H1 (cell line): ENCODE results near the gene PLAAT1. TPM values are rescaled to one million over a fixed set of nuclear protein-coding genes. Genes with fewer than 3 reads are reported as not detected.

ENCODE experiments used
- BACH1 ChIP-seq: IDR thresholded peaks from 2 replicates; pipeline ENCODE4 v1.6.1; 2012; ENCODE audit warnings: low read length, improper control_type of control experiment
- NRF1 ChIP-seq: IDR thresholded peaks from 2 replicates; pipeline ENCODE4 v1.6.1; 2011; ENCODE audit warnings: mild to moderate bottlenecking, low read depth, low read length, improper control_type of control experiment
- polyA plus RNA-seq, 7 experiments: library from polyadenylated mRNA; depleted of rRNA in 3 of 7; stranded (reverse) in 5 of 7; unstranded in 2 of 7; fragments of >200 nt in 5 of 7; fragments of 200-250 nt in 2 of 7; gene quantifications; 1 replicate in 5 of 7; 2 replicates in 1 of 7; 4 replicates in 1 of 7; pipeline versions ENCODE4 v1.2.1 to v1.2.3, GENCODE V29; 2011 to 2013; ENCODE audit warnings: missing spikeins in 2 of 7, mixed read lengths in 2 of 7
- total RNA-seq: library from RNA; stranded (reverse); fragmentation: NEBNext Ultra II Directional; extraction: Animal tissue kit (Norgen Biotek cat#: 25700); gene quantifications from 2 replicates; pipeline ENCODE4 v1.2.1, GENCODE V29; 2021

Gene PLAAT1
- total and polyA plus RNA-seq, 2 of the 8 experiments (the other 6 are each of a cell fraction or from before 2014, with no cell fraction given) = 4.5 to 6.0 TPM

- TF ChIP-seq BACH1 (no peak), NRF1 (no peak)
These were observed 11.1 kb upstream of the PLAAT1 start (continued) for GRCh38 chr3:193229851-193230420.
